ENCODE results near the gene UGCG. TPM values are rescaled to one million over a fixed set of nuclear protein-coding genes. Genes with fewer than 3 reads are reported as not detected.

UGCG gene
- total and polyA plus RNA-seq, 10 of the 15 experiments (the other 5 are each of a cell fraction or from before 2014, with no cell fraction given): 21.7 to 96.6 (median 48.9) TPM

DNA sequence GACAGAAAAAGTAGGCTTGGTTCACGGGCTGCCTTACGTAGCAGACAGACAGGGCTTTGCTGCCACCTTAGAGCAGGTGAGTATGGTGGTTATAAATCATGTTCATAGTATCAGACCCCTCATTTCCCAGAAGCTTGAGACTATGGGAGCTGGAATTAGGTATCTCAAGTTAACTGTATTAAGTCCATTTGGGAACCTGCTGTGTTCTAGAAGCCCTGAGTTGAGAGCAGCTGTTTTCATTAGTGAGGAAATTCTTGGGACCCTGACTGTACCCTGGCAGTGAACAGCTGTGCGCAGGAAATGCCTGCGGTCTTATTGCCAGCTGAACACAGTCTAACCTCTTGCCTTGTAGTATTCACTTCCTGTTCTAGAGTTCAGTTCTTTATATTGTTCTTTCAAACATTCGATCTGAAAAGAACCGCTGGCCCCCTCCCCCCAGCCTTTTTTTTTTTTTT, 29.8 kb downstream of the UGCG start (continued):
- no peak for TF ChIP-seq KDM1A (IDR thresholded peaks at IDR 0.05; ENCODE audit: borderline replicate concordance)
- no peak for TF ChIP-seq TARDBP (IDR thresholded peaks at IDR 0.05; ENCODE audit: borderline replicate concordance)
- TF ChIP-seq, protein P1, sequence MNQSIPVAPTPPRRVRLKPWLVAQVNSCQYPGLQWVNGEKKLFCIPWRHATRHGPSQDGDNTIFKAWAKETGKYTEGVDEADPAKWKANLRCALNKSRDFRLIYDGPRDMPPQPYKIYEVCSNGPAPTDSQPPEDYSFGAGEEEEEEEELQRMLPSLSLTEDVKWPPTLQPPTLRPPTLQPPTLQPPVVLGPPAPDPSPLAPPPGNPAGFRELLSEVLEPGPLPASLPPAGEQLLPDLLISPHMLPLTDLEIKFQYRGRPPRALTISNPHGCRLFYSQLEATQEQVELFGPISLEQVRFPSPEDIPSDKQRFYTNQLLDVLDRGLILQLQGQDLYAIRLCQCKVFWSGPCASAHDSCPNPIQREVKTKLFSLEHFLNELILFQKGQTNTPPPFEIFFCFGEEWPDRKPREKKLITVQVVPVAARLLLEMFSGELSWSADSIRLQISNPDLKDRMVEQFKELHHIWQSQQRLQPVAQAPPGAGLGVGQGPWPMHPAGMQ (IDR thresholded peaks at IDR 0.05; ENCODE audit: borderline replicate concordance): no peak
- TF ChIP-seq RCOR1 (conservative IDR thresholded peaks at IDR 0.05; ENCODE audit: low read depth, low read length): no peak
- no peak for TF ChIP-seq SREBF2 (IDR thresholded peaks at IDR 0.05; ENCODE audit: low read length)
- peak; percentile 88 to 90 for TF ChIP-seq IKZF2 (IDR thresholded peaks at IDR 0.05)
- TF ChIP-seq, protein P2, sequence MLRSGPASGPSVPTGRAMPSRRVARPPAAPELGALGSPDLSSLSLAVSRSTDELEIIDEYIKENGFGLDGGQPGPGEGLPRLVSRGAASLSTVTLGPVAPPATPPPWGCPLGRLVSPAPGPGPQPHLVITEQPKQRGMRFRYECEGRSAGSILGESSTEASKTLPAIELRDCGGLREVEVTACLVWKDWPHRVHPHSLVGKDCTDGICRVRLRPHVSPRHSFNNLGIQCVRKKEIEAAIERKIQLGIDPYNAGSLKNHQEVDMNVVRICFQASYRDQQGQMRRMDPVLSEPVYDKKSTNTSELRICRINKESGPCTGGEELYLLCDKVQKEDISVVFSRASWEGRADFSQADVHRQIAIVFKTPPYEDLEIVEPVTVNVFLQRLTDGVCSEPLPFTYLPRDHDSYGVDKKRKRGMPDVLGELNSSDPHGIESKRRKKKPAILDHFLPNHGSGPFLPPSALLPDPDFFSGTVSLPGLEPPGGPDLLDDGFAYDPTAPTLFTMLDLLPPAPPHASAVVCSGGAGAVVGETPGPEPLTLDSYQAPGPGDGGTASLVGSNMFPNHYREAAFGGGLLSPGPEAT (IDR thresholded peaks at IDR 0.05; ENCODE audit: low read depth): peak; percentile 77; the same call in 1 of the 2 replicates
- TF ChIP-seq, protein P3, sequence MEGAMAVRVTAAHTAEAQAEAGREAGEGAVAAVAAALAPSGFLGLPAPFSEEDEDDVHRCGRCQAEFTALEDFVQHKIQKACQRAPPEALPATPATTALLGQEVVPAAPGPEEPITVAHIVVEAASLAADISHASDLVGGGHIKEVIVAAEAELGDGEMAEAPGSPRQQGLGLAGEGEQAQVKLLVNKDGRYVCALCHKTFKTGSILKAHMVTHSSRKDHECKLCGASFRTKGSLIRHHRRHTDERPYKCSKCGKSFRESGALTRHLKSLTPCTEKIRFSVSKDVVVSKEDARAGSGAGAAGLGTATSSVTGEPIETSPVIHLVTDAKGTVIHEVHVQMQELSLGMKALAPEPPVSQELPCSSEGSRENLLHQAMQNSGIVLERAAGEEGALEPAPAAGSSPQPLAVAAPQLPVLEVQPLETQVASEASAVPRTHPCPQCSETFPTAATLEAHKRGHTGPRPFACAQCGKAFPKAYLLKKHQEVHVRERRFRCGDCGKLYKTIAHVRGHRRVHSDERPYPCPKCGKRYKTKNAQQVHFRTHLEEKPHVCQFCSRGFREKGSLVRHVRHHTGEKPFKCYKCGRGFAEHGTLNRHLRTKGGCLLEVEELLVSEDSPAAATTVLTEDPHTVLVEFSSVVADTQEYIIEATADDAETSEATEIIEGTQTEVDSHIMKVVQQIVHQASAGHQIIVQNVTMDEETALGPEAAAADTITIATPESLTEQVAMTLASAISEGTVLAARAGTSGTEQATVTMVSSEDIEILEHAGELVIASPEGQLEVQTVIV (IDR thresholded peaks at IDR 0.05; ENCODE audit: borderline replicate concordance, partially characterized antibody): no peak
- TF ChIP-seq, protein P4, sequence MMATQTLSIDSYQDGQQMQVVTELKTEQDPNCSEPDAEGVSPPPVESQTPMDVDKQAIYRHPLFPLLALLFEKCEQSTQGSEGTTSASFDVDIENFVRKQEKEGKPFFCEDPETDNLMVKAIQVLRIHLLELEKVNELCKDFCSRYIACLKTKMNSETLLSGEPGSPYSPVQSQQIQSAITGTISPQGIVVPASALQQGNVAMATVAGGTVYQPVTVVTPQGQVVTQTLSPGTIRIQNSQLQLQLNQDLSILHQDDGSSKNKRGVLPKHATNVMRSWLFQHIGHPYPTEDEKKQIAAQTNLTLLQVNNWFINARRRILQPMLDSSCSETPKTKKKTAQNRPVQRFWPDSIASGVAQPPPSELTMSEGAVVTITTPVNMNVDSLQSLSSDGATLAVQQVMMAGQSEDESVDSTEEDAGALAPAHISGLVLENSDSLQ (IDR thresholded peaks at IDR 0.05): peak; percentile 30; the same call in 1 of the 2 replicates
- TF ChIP-seq ZZZ3 (IDR thresholded peaks at IDR 0.05; ENCODE audit: control insufficient read depth, insufficient read length, low read depth): no peak
- TF ChIP-seq, protein P5, sequence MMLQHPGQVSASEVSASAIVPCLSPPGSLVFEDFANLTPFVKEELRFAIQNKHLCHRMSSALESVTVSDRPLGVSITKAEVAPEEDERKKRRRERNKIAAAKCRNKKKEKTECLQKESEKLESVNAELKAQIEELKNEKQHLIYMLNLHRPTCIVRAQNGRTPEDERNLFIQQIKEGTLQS (IDR thresholded peaks at IDR 0.05; ENCODE audit: borderline replicate concordance, extremely low read depth, low read depth, low read length): no peak
- TF ChIP-seq JUND (IDR thresholded peaks at IDR 0.05; ENCODE audit: low read depth, low read length): no peak
- peak; percentile 63; the same call in 1 of the 2 replicates for TF ChIP-seq PAX5 (IDR thresholded peaks at IDR 0.05; ENCODE audit: borderline replicate concordance, low read depth, low read length)
- no peak for TF ChIP-seq HCFC1 (IDR thresholded peaks at IDR 0.05; ENCODE audit: low read length)
- TF ChIP-seq EP300 (IDR thresholded peaks at IDR 0.05; ENCODE audit: borderline replicate concordance in 1 of 2, control insufficient read depth in 1 of 2, low read depth in 2 of 2, low read length in 2 of 2): peak; percentile 73 to 76; a peak in 3 of 4 replicates
- peak; percentile 93 for TF ChIP-seq EED (IDR thresholded peaks at IDR 0.05; ENCODE audit: low read depth)
- peak; percentile 98 for TF ChIP-seq TCF3 (IDR thresholded peaks at IDR 0.05; ENCODE audit: borderline replicate concordance, insufficient read depth, low read depth, low read length)

All from GM12878 (cell line).